Gastrocnemius medialis (tissue), 4 donors: ENCODE results near the gene KATNBL1. TPM values are rescaled to one million over a fixed set of nuclear protein-coding genes. Genes with fewer than 3 reads are reported as not detected.
"Not testable (repeated sequence)": the region's sequence is repeated elsewhere in the genome, so short reads cannot be mapped to it uniquely, and the experiment has no call there.

Source experiments
- ATAC-seq, 2 donors: fragments of 150-250 bp; one replicate each; pipeline ENCODE4 v1.9.1; 2016
- DNase-seq, 2 donors: peaks; one replicate each; pipeline ENCODE4 v3.0.0-alpha.2; 2019
- H3K27ac ChIP-seq, 4 donors: fragments of 200-600 bp; sonication (generic); 1 replicate in 1 of 4; 2 replicates in 3 of 4; pipeline ENCODE4 v1.5.1; 2016 to 2018; ENCODE audit warnings: mild to moderate bottlenecking in 2 of 4, moderate library complexity in 1 of 4
- H3K27me3 ChIP-seq, 3 donors: fragments of 200-600 bp; sonication (generic) in 2 of 3; 1 replicate in 1 of 3; 2 replicates in 2 of 3; pipeline versions ENCODE4 v1.5.1 to v1.6.0; 2016 to 2019; ENCODE audit warnings: mild to moderate bottlenecking in 1 of 3, moderate library complexity in 1 of 3
- H3K36me3 ChIP-seq, 2 donors: fragments of 200-600 bp; sonication (generic) in 1 of 2; one replicate each; pipeline ENCODE4 v1.5.1; 2017 to 2018
- H3K4me1 ChIP-seq, 2 donors: fragments of 200-600 bp; sonication (generic) in 1 of 2; one replicate each; pipeline ENCODE4 v1.5.1; 2016 to 2017; ENCODE audit warnings: mild to moderate bottlenecking in 2 of 2
- H3K4me3 ChIP-seq, 4 donors: fragments of 200-600 bp; sonication (generic) in 3 of 4; 1 replicate in 1 of 4; 2 replicates in 3 of 4; pipeline ENCODE4 v1.5.1; 2016 to 2019; ENCODE audit warnings: mild to moderate bottlenecking in 2 of 4
- H3K9me3 ChIP-seq, 3 donors: fragments of 200-600 bp; sonication (generic) in 2 of 3; 1 replicate in 1 of 3; 2 replicates in 2 of 3; pipeline ENCODE4 v1.5.1; 2016 to 2019
- POLR2A ChIP-seq, 2 donors: fragments of 450-650 bp; IDR thresholded peaks; one replicate each; pipeline ENCODE4 v1.6.1; 2017; ENCODE audit warnings: antibody characterized with exemption in 2 of 2, mild to moderate bottlenecking in 2 of 2, moderate library complexity in 2 of 2
- in situ Hi-C, 4 donors: fragments of 200-750 bp; cut with MboI; loops; one replicate each; pipeline versions ENCODE4 v1.15.0 to v1.8.0; 2017; ENCODE audit warnings: low sequenced_read_pairs in 4 of 4
- intact Hi-C: fragments of 100-400 bp; cut with DNase I; formaldehyde crosslinking; loops from one replicate; pipeline ENCODE4 v1.15.1; 2023; ENCODE audit warnings: low total_unique reads
- total RNA-seq, 4 donors: library from RNA; depleted of rRNA; stranded (reverse); fragments of >200 nt; gene quantifications; one replicate each; pipeline versions ENCODE4 v1.1.0 to v1.2.3, GENCODE V29; 2016
- TF ChIP-seq, protein P1 (sequence below), 5 experiments: fragments of 450-650 bp in 3 of 5; fragments of 200-600 bp in 2 of 5; sonication (generic) in 2 of 5; IDR thresholded peaks in 4 of 5; conservative IDR thresholded peaks in 1 of 5; 1 replicate in 4 of 5; 2 replicates in 1 of 5; pipeline ENCODE4 v1.5.1; 2016 to 2019; ENCODE audit warnings: antibody characterized with exemption in 5 of 5, mild to moderate bottlenecking in 3 of 5, moderate library complexity in 3 of 5

The KATNBL1 gene
- total RNA-seq, 4 donors from 2014 or later, result 9.2 to 24.9 (median 12.3) TPM

DNA sequence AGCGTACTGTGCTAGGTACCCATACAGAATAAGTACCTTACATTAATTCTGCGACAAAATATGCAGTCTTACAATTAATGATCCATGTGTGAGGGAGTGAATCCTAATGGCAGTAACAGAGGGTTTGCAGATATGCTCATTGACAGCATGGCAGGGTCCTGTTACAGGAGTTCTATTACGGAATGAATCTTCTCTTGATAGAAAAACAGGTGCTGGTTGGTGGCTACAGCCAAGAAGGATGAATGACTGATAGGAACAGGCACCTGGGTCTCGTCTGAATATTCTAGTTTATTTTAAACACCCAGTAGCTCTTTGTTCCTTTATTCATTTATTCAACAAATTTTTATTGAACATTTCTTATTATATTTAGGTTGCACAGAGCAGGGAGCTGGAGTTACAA lies 85.2 kb downstream of the KATNBL1 start:
- Histone ChIP-seq H3K27me3 (no peaks in the 10 kb centered on the region), H3K36me3 (no peaks in the 10 kb centered on the region), H3K4me3 (no peak overlapping the region), H3K9me3 (no peaks in the 10 kb centered on the region), H3K27ac (no peak overlapping the region), H3K4me1 (peaks cover 0 to 12% of the 10 kb centered on the region in 2 donors)
- ATAC-seq (peak in 1 of 2 donors; percentile 56), DNase-seq (no peak)
- intact Hi-C loops (no loop called here), in situ Hi-C loops (no loop called here)
- TF ChIP-seq POLR2A (IDR thresholded peaks at IDR 0.05), result no peak
- TF ChIP-seq, protein P1, sequence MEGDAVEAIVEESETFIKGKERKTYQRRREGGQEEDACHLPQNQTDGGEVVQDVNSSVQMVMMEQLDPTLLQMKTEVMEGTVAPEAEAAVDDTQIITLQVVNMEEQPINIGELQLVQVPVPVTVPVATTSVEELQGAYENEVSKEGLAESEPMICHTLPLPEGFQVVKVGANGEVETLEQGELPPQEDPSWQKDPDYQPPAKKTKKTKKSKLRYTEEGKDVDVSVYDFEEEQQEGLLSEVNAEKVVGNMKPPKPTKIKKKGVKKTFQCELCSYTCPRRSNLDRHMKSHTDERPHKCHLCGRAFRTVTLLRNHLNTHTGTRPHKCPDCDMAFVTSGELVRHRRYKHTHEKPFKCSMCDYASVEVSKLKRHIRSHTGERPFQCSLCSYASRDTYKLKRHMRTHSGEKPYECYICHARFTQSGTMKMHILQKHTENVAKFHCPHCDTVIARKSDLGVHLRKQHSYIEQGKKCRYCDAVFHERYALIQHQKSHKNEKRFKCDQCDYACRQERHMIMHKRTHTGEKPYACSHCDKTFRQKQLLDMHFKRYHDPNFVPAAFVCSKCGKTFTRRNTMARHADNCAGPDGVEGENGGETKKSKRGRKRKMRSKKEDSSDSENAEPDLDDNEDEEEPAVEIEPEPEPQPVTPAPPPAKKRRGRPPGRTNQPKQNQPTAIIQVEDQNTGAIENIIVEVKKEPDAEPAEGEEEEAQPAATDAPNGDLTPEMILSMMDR (IDR thresholded peaks at IDR 0.05 in 4 of 5, conservative IDR thresholded peaks at IDR 0.05 in 1 of 5), result no peak

DNA sequence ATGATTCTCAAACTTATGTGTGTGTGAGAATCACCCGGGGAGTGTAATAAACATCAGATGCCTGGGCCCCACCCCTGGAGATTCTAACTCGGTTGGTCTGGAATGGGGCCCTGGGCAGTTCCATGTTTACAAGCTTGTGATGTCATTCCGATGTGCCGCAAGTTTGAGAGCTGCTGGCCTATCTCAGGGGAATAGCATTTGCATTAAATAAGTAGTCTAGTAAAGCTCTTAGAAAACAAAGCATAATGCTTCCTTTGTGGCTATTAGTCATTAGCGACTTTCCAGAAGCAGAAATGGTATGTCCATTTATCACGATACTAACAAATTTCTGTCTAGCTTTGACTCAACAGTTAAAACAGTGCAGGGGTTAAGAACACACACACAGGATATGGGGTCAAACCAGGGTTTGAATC lies 87.1 kb downstream of the KATNBL1 start:
- Histone ChIP-seq H3K4me3 (no peak overlapping the region), H3K4me1 (peaks cover 0 to 12% of the 10 kb centered on the region in 2 donors), H3K9me3 (no peaks in the 10 kb centered on the region), H3K36me3 (no peaks in the 10 kb centered on the region), H3K27ac (no peak overlapping the region), H3K27me3 (peaks cover 0 to 4% (median 2%) of the 10 kb centered on the region in 3 donors)
- no peak for ATAC-seq
- in situ Hi-C loops (no loop called here), intact Hi-C loops (no loop called here)
- TF ChIP-seq, protein P1 (IDR thresholded peaks at IDR 0.05 in 4 of 5, conservative IDR thresholded peaks at IDR 0.05 in 1 of 5), result no peak
- no peak for TF ChIP-seq POLR2A (IDR thresholded peaks at IDR 0.05)
- no peak for DNase-seq

DNA sequence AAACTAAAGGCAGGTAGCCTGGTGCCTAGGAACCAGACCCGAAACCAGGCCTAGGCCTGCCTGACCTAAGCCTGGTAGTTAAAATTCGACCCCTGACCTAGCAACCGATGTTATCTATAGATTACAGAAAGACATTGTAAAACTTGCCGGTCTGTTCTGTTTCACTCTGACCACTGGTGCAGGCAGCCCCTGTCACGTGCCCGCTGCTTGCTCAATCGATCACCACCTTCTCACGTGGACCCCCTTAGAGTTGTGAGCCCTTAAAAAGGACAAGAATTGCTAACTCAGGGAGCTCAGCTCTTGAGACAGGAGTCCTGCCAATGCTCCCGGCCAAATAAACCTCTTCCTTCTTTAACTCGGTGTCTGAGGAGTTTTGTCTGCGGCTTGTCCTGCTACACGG lies 88.1 kb downstream of the KATNBL1 start:
- in situ Hi-C loops, result not testable (repeated sequence)

DNA sequence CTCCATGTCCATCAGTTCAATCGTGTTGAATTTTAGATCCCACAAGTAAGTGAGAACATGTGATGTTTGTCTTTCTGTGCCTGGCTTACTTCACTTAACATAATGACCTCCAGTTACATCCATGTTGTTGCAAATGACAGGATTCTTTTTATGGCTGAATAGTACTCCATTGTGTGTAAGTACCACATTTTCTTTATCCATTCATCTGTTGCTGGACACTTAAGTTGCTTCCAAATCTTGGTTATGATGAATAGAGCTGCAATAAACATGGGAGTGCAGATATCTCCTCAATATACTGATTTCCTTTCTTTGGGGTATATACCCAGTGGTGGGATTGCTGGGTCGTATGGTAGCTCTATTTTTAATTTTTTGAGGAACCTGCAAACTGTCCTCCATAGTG lies 89.5 kb downstream of the KATNBL1 start:
- H3K27ac ChIP-seq, in situ Hi-C loops, DNase-seq, intact Hi-C loops, H3K36me3 ChIP-seq, H3K4me3 ChIP-seq, H3K9me3 ChIP-seq, ATAC-seq, H3K27me3 ChIP-seq: not testable (repeated sequence)
- H3K4me1 ChIP-seq, result peaks cover 0 to 12% of the 10 kb centered on the region in 2 donors

More for the DNA sequence above, 88.1 kb downstream of the KATNBL1 start:
- peaks cover 0 to 12% of the 10 kb centered on the region in 2 donors for H3K4me1 ChIP-seq
- H3K27ac ChIP-seq, H3K9me3 ChIP-seq, H3K36me3 ChIP-seq, ATAC-seq, intact Hi-C loops, DNase-seq, H3K27me3 ChIP-seq, H3K4me3 ChIP-seq: not testable (repeated sequence)

DNA sequence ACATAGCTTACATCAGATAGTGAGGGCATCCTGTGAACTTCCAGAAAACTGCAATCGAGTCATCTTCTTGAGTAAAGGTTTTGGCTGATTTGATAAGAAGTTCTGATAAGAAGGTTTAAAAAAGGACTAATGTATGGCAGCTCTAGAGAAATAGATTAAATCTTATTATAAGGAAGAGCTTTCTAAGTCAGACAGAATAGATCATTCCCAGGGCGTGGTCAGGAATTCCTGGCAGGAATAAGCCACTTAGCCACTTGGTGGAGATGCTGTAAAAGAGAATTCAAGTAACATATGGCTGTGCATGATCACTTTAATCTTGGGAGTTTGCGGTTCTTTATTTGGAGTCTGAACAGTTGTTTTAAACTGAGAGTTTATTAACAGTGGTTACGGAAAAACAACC lies 90.6 kb downstream of the KATNBL1 start:
- no peak overlapping the region for H3K4me3 ChIP-seq
- H3K27me3 ChIP-seq, result peaks cover 0 to 5% (median 4%) of the 10 kb centered on the region in 3 donors
- no peaks in the 10 kb centered on the region for H3K36me3 ChIP-seq
- H3K4me1 ChIP-seq, result peaks cover 0 to 6% of the 10 kb centered on the region in 2 donors
- no peak for TF ChIP-seq POLR2A (IDR thresholded peaks at IDR 0.05)
- TF ChIP-seq, protein P1 (IDR thresholded peaks at IDR 0.05 in 4 of 5, conservative IDR thresholded peaks at IDR 0.05 in 1 of 5), result no peak
- no peak for ATAC-seq
- H3K27ac ChIP-seq, result no peak overlapping the region
- intact Hi-C loops, result no loop called here
- no peaks in the 10 kb centered on the region for H3K9me3 ChIP-seq
- in situ Hi-C loops, result no loop called here
- no peak for DNase-seq

DNA sequence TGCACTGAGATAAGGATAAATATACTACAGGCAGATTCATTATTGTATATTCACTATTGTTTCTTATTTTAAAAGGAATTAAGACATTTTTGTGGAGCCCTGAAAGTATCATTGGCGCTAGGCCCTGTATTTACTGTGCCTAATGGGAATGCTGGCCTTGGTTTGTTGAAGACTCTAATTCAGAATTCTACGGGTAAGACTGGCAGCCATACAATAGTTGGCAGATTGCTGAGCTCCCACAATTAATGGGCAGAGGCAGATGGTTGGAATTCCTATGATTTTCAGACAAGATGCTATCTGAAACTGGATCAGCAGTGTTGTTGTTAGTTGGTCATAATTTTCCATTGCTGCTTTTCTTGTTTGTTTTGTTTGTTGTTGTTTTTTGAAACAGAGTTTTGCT lies 93.3 kb downstream of the KATNBL1 start:
- in situ Hi-C loops, result no loop called here
- intact Hi-C loops, result no loop called here
- H3K4me3 ChIP-seq, result no peak overlapping the region
- H3K9me3 ChIP-seq, result no peaks in the 10 kb centered on the region
- DNase-seq (no peak), ATAC-seq (no peak)
- no peaks in the 10 kb centered on the region for H3K4me1 ChIP-seq
- H3K27ac ChIP-seq, result no peak overlapping the region
- no peak for TF ChIP-seq POLR2A (IDR thresholded peaks at IDR 0.05)
- TF ChIP-seq, protein P1 (IDR thresholded peaks at IDR 0.05 in 4 of 5, conservative IDR thresholded peaks at IDR 0.05 in 1 of 5), result no peak
- H3K27me3 ChIP-seq, result peaks cover 0 to 5% (median 4%) of the 10 kb centered on the region in 3 donors
- H3K36me3 ChIP-seq, result no peaks in the 10 kb centered on the region
